WI38 (cell line): ENCODE results near the gene KLF7.

Experiments
- H3K4me3 ChIP-seq: 2 replicates; pipeline ENCODE4 v1.5.1; 2011; ENCODE audit warnings: low read depth, mild to moderate bottlenecking, control low read depth, low read length
- CTCF ChIP-seq: IDR thresholded peaks from 2 replicates; pipeline ENCODE4 v1.5.1; 2012; ENCODE audit warnings: low read depth, mild to moderate bottlenecking, control low read depth, low read length

Gene KLF7

GRCh38 chr2:207086136-207086535 is 79.6 kb downstream of the KLF7 start:
- H3K4me3 ChIP-seq: no peak overlapping the region
- no peak for TF ChIP-seq CTCF

- TF ChIP-seq CTCF: no peak
- no peak overlapping the region for H3K4me3 ChIP-seq
These were observed 80.6 kb downstream of the KLF7 start for GRCh38 chr2:207085110-207085509.

- H3K4me3 ChIP-seq: no peak overlapping the region
- TF ChIP-seq CTCF: no peak
These were observed 82.2 kb downstream of the KLF7 start for GRCh38 chr2:207083361-207084110.

- no peak overlapping the region for H3K4me3 ChIP-seq
- no peak for TF ChIP-seq CTCF
These were observed 83.1 kb downstream of the KLF7 start for GRCh38 chr2:207082619-207083018.

GRCh38 chr2:207078186-207078798 is 87.5 kb downstream of the KLF7 start:
- no peak for TF ChIP-seq CTCF
- no peak overlapping the region for H3K4me3 ChIP-seq

- H3K4me3 ChIP-seq: no peak overlapping the region
- TF ChIP-seq CTCF: no peak
These were observed 88.5 kb downstream of the KLF7 start for GRCh38 chr2:207077266-207077665.

- H3K4me3 ChIP-seq: no peak overlapping the region
- no peak for TF ChIP-seq CTCF
These were observed 90.3 kb downstream of the KLF7 start for GRCh38 chr2:207075456-207075855.
